SU-DHL-6 (cell line): Measurements from ENCODE around the gene IFT27.

Experiments
- CTCF ChIP-seq: fragments of 200-600 bp; sonication (generic); IDR thresholded peaks from one replicate; pipeline ENCODE4 v1.5.1; 2017; ENCODE audit warnings: antibody characterized with exemption, mild to moderate bottlenecking, low read length, moderate library complexity; ENCODE audit not compliant: insufficient read depth, poor library complexity, severe bottlenecking
- EZH2phosphoT487 ChIP-seq: fragments of 200-600 bp; sonication (generic), shearing (Covaris generic); conservative IDR thresholded peaks from 2 replicates; pipeline ENCODE4 v1.6.1; 2018; ENCODE audit warnings: mild to moderate bottlenecking, antibody characterized with exemption, low read length, moderate library complexity, mixed read lengths

- TF ChIP-seq CTCF = no peak
- no peak for TF ChIP-seq EZH2phosphoT487
Measured at GRCh38 chr22:36725366-36726006, 50.4 kb downstream of the IFT27 start.
